NCI-H774 (cell line): ENCODE measurements around the gene SPACA1.

Source experiments
- DNase-seq: peaks from one replicate; lab custom pipeline; 2025; lab: John Stamatoyannopoulos, UW

The SPACA1 gene

DNA sequence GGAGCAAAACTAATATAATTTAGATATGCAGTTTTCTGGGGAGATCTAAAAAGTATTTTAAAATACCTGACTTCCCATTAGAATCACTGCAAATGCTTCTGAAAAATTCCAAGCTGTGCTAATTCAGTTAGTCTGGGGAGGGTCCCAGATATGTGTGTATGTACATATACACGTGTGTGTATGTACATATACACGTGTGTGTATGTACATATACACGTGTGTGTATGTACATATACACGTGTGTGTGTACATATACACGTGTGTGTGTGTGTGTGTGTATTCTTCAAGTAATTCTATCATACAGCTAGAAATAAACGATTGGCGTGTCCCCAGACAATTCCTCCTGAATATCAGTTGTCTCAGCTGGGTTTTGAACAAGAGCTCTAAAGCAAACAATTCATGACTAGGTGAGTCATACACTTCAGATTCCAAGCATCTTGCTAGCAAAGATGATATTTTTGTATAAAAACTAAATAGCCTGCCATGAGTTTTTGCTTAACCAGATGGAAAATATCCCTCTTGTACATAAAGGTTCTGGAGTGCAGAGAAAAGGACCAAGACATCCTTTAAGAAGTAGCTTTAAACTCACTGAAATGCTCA is 58.2 kb downstream of the SPACA1 start:
- DNase-seq: no peak

DNA sequence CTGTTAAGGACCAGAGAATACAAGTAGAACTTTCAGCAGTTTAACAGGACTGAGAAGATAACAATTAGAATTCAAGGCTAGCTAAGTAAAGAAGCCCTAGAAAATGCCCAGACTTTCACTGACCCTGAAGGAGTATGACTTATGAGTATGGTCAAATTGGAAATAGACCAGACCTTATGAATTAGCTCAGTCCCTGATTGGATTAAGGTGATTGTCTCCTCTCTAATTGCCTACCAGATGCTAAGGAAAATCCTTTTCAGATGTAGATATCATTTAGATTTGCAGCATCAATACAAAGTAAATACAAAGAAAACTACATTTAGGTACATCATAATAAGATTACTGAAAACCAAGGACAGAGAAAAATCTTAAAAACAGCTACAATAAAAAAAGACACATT is 59.6 kb downstream of the SPACA1 start:
- no peak for DNase-seq

GRCh38 chr6:88111991-88112390 is 64.3 kb downstream of the SPACA1 start:
- no peak for DNase-seq

DNA sequence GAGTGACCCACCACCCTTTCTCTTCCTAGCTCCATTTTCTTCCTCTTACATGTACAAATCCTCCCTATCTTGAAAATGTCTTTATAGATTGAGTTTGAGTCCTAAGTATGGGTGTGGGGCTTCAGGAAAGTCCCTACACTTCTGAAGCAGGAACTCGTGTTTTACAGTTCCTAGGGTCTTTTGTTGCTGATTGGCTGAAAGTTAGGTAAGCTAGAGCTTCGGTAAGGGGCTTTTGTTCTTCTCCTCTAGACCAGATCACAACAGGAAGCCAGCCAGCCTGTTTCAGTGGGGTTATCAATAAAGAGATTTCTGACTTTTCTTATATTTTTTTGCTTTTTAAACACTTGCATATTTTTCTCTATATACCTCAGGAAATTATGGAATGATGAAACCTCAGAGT is 67.2 kb downstream of the SPACA1 start:
- no peak for DNase-seq

DNA sequence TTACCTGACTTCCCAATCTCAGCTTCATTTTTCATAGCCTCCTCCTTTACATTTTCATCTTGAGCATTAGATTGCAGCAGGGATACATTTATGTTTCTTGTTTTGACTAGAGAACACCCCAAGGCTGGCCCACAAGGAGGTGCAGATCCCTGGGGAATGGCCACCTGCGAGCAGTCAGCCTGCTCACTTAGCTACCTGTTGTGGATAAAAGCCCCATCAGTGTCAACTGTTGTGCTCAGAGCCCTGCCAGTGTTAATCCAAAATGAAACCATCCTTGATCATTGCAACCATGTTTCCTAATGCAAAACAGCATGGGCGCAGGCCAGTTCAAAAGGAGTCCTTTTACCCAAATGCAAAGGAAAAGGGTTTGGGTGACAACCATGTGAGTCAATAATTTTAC is 67.7 kb downstream of the SPACA1 start:
- DNase-seq: no peak

DNA sequence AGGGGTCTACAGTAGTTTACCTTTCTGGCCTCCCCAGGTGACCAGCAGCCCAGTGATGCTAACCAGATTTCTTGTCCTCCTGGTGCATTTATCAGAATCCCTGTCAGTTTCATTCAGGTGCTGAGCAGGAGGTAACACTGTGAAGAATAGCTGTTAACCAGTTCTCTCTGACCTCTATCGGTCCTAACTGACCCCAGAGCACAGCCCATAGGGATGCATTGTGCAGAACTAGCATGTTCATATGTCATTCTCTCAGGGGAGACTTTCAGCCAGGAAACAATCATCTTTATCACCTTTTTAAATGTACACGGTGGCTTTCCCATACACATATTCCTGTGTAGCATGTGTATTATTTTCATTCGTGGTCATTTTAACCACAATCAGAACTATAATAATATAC is 68.6 kb downstream of the SPACA1 start:
- DNase-seq: no peak
